Rectal smooth muscle tissue (tissue), 1 donor: ENCODE measurements around the gene TMEM187.

Experiments used
- H3K27ac ChIP-seq: one replicate; pipeline ENCODE4 v1.7.0; 2013; ENCODE audit warnings: low read depth, low read length, inconsistent platforms
- H3K27me3 ChIP-seq: one replicate; pipeline ENCODE4 v1.7.0; 2013; ENCODE audit warnings: low read length; ENCODE audit not compliant: control insufficient read depth, insufficient read depth
- H3K36me3 ChIP-seq: one replicate; pipeline ENCODE4 v1.7.0; 2013; ENCODE audit warnings: low read length; ENCODE audit not compliant: control insufficient read depth, insufficient read depth
- H3K4me1 ChIP-seq: one replicate; pipeline ENCODE4 v1.7.0; 2013; ENCODE audit warnings: low read length; ENCODE audit not compliant: control insufficient read depth, insufficient read depth
- H3K4me3 ChIP-seq: one replicate; pipeline ENCODE4 v1.7.0; 2013; ENCODE audit warnings: low read length
- H3K9ac ChIP-seq: one replicate; pipeline ENCODE4 v1.7.0; 2013; ENCODE audit warnings: low read length

The TMEM187 gene

GRCh38 chrX:153964105-153964504, 8.4 kb upstream of the TMEM187 start:
- H3K9ac ChIP-seq = no peak overlapping the region
- peaks cover 15% of the 10 kb centered on the region for H3K4me1 ChIP-seq
- no peaks in the 10 kb centered on the region for H3K27me3 ChIP-seq
- no peak overlapping the region for H3K4me3 ChIP-seq
- H3K36me3 ChIP-seq = peaks cover 23% of the 10 kb centered on the region
- H3K27ac ChIP-seq = no peak overlapping the region

DNA sequence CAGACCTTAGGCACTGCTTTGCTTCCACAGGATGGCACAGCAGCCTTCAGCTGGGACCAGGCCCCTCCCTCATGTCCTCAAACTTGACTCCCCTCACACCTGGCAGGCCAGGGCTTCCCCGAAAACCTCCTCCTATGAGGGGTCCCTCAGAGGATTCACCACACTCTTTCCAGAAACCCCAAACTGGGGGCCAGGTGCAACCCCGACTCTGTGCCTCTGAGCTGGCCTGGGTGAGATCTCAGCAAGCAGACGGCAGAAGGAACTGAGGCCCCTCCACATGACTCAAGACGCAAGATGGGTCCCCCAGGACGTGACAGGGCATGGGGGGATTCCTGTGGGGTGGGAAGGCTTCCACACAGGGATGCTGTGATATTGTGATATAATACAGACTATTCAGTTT, 7.1 kb upstream of the TMEM187 start:
- Histone ChIP-seq H3K4me3 (no peak overlapping the region), H3K27me3 (no peaks in the 10 kb centered on the region), H3K36me3 (peaks cover 16% of the 10 kb centered on the region), H3K9ac (no peak overlapping the region), H3K27ac (no peak overlapping the region), H3K4me1 (peaks cover 15% of the 10 kb centered on the region)

DNA sequence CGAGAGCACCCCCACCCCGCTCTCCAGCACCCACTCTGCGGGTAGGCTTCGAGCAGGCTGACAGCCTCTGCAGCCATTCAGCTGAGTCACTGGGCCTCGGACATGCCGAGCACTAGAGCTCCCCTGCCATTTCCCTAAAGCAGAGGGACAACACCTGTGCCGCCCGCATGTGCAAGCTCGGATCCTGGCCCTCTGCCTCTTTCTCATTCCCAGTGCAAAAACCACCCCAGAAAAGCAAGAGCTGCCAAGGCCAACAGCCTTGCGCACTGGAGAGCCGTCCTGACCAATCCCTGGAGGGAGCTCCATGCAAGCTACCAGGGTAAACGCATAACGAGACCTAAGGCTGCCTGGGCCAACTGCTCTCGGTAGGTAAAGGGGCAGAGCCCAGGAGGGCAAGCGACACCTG, 6.3 kb upstream of the TMEM187 start:
- Histone ChIP-seq H3K9ac (no peak overlapping the region), H3K4me3 (no peak overlapping the region), H3K27me3 (no peaks in the 10 kb centered on the region), H3K4me1 (peaks cover 15% of the 10 kb centered on the region), H3K27ac (no peak overlapping the region), H3K36me3 (peaks cover 13% of the 10 kb centered on the region)

GRCh38 chrX:153966841-153967535, 5.6 kb upstream of the TMEM187 start:
- Histone ChIP-seq H3K4me3 (peak overlapping the region; percentile 5), H3K36me3 (peaks cover 6% of the 10 kb centered on the region), H3K27ac (peak overlapping the region; percentile 2), H3K4me1 (peaks cover 15% of the 10 kb centered on the region), H3K27me3 (no peaks in the 10 kb centered on the region), H3K9ac (no peak overlapping the region)

DNA sequence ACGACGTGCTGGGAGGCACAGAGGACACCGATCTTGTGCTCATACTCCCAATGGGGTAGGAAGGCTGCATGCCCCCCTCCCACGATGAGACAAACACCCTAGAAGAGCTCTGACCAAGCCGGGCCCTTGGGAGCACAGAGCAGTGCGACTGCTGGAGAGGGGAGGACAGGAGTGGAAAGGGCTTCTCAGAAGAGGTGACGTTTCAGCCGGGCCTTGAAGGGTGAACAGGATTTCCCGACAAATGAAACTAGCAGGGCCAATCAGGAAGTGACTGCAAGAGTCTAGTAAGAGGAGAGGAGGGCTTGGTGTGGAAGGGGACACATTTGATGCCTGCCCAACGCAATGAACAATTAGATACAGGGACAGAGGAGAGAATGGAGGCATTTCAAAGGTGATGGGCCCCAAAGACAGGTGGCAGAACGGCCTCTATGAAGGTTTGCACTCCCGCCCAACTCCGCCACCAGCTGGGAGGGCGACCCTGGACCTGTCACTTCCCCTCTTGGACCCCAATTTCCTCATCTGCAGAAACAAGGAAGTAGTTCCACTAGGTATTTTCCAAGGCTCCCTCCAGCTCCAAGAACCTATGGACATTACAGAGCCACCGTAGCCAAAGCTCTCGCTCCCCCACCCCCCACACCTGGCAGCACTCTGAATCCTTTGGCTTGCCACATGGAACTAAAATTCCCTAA, 4.9 kb upstream of the TMEM187 start:
- no peaks in the 10 kb centered on the region for H3K27me3 ChIP-seq
- H3K36me3 ChIP-seq = no peaks in the 10 kb centered on the region
- no peak overlapping the region for H3K9ac ChIP-seq
- H3K4me3 ChIP-seq = peak overlapping the region; percentile 5
- H3K27ac ChIP-seq = peak overlapping the region; percentile 75
- peaks cover 15% of the 10 kb centered on the region for H3K4me1 ChIP-seq

- Histone ChIP-seq H3K36me3 (no peaks in the 10 kb centered on the region), H3K4me1 (peaks cover 17% of the 10 kb centered on the region), H3K9ac (no peak overlapping the region), H3K4me3 (peak overlapping the region; percentile 38), H3K27me3 (no peaks in the 10 kb centered on the region), H3K27ac (peak overlapping the region; percentile 75)
Observed at GRCh38 chrX:153968255-153968654, 4.3 kb upstream of the TMEM187 start.

GRCh38 chrX:153968754-153969124, 3.8 kb upstream of the TMEM187 start:
- Histone ChIP-seq H3K27me3 (no peaks in the 10 kb centered on the region), H3K9ac (no peak overlapping the region), H3K4me1 (peaks cover 17% of the 10 kb centered on the region), H3K27ac (peak overlapping the region; percentile 75), H3K36me3 (no peaks in the 10 kb centered on the region), H3K4me3 (peak overlapping the region; percentile 58)

- Histone ChIP-seq H3K27me3 (no peaks in the 10 kb centered on the region), H3K36me3 (no peaks in the 10 kb centered on the region), H3K9ac (no peak overlapping the region), H3K4me3 (peak overlapping the region; percentile 58), H3K27ac (peak overlapping the region; percentile 75), H3K4me1 (peaks cover 17% of the 10 kb centered on the region)
Observed at GRCh38 chrX:153969125-153969903, 3.2 kb upstream of the TMEM187 start.

GRCh38 chrX:153969904-153970356, 2.6 kb upstream of the TMEM187 start:
- H3K36me3 ChIP-seq = no peaks in the 10 kb centered on the region
- H3K4me1 ChIP-seq = peaks cover 17% of the 10 kb centered on the region
- H3K27ac ChIP-seq = peak overlapping the region; percentile 75
- H3K9ac ChIP-seq = no peak overlapping the region
- H3K27me3 ChIP-seq = no peaks in the 10 kb centered on the region
- H3K4me3 ChIP-seq = peak overlapping the region; percentile 58

GRCh38 chrX:153970357-153971123, 2.0 kb upstream of the TMEM187 start:
- peak overlapping the region; percentile 98 for H3K27ac ChIP-seq

GRCh38 chrX:153971124-153971449, 1.5 kb upstream of the TMEM187 start:
- no peaks in the 10 kb centered on the region for H3K36me3 ChIP-seq
- no peaks in the 10 kb centered on the region for H3K27me3 ChIP-seq
- H3K4me3 ChIP-seq = peak overlapping the region; percentile 91
- H3K27ac ChIP-seq = peak overlapping the region; percentile 98
- H3K4me1 ChIP-seq = peaks cover 17% of the 10 kb centered on the region
- H3K9ac ChIP-seq = peak overlapping the region; percentile 85

More at GRCh38 chrX:153970357-153971123, 2.0 kb upstream of the TMEM187 start:
- H3K9ac ChIP-seq = peak overlapping the region; percentile 49
- H3K4me3 ChIP-seq = peak overlapping the region; percentile 91
- H3K27me3 ChIP-seq = no peaks in the 10 kb centered on the region
- no peaks in the 10 kb centered on the region for H3K36me3 ChIP-seq
- H3K4me1 ChIP-seq = peaks cover 17% of the 10 kb centered on the region
